HG03521 (cell line): Measurements from ENCODE around the gene TMEM190.
A peak's percentile ranks its signal among the peaks of the same experiment; 100 is the strongest.
"Not testable (repeated sequence)": the region's sequence is repeated elsewhere in the genome, so short reads cannot be mapped to it uniquely, and the experiment has no call there.

Source experiments
- ATAC-seq: cut with Tn5 transposase; IDR thresholded peaks from one replicate; pipeline ENCODE4 v1.9.1; 2021; ENCODE audit warnings: mild to moderate bottlenecking, moderate library complexity; ENCODE audit not compliant: unreplicated experiment

The TMEM190 gene

DNA sequence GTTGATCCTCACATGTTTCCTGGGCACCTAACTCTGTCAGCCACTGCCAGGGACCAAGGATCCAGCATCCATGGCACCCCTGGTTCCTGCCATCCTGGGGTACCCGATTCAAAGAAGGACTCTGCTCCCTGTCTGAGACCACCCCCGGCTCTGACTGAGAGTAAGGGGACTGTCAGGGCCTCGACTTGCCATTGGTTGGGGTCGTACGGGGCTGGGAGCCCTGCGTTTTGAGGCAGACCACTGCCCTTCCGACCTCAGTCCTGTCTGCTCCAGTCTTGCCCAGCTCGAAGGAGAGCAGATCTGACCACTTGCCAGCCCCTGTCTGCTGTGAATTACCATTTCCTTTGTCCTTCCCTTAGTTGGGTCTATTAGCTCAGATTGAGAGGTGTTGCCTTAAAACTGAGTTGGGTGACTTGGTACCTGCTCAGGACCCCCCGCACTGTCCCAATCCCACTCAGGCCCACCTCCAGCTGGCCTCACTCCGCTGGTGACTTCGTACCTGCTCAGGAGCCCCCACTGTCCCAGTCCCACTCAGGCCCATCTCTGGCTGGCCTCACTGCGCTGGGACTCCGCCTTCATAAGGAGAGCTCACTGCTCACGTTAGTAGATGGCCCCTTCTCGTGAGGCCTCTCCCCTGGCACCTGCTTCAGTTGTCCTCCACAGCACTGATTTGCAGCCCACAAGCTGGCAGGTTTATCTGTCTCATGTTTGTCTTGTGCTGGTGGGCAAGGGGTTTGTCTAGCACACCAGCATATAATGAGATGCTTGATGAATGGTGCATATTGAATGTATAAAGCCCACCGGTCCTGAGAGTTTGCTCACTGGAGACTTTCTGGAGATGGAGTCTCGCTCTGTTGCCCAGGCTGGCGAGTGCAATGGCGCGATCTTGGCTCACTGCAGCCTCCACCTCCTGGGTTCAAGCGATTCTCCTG lies 13.0 kb downstream of the TMEM190 start:
- ATAC-seq = no peak

DNA sequence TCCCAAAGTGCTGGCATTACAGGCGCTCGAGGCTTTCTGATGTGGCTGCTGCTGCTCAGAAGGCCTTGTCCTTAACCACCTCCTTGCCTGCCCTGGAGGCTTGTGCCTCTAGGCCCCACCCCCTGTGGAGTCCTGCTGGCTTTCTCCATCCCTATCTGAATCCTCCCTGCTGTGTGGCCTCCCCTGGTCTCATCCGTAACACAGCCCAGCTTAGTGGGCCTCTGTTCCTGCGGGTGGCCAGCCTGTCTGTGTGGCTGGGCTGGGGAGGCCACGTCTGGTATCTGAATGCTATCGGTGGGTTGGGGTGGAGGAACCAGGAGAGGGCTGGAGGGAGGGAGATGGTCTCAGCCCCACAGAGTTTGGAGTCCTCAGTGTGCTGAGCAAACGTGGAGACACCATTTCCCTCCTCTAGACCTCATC lies 13.8 kb downstream of the TMEM190 start:
- ATAC-seq = no peak

DNA sequence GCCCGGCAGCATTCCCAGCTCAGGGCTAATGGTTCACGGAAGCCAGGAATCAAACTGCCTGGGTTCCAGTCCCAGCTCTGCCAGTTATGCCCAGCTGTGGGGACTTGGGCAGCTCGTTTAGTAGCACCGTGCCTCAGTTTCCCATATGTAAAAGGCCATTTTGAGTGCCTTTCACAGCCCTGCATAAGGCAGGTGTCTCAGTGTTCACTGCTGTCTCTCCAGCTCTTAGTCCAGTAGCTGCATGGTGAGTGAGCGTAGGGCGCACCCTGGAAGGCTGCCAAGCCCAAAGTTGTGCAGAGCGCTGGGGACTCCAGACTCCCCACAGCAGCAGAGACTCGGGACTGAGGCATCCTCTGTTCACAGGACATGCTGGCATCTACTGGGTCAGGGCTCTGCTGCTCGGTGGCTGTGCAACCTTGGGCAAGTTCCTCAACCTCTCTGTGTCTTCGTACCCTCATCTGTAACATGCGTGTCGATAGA lies 14.6 kb downstream of the TMEM190 start:
- no peak for ATAC-seq

DNA sequence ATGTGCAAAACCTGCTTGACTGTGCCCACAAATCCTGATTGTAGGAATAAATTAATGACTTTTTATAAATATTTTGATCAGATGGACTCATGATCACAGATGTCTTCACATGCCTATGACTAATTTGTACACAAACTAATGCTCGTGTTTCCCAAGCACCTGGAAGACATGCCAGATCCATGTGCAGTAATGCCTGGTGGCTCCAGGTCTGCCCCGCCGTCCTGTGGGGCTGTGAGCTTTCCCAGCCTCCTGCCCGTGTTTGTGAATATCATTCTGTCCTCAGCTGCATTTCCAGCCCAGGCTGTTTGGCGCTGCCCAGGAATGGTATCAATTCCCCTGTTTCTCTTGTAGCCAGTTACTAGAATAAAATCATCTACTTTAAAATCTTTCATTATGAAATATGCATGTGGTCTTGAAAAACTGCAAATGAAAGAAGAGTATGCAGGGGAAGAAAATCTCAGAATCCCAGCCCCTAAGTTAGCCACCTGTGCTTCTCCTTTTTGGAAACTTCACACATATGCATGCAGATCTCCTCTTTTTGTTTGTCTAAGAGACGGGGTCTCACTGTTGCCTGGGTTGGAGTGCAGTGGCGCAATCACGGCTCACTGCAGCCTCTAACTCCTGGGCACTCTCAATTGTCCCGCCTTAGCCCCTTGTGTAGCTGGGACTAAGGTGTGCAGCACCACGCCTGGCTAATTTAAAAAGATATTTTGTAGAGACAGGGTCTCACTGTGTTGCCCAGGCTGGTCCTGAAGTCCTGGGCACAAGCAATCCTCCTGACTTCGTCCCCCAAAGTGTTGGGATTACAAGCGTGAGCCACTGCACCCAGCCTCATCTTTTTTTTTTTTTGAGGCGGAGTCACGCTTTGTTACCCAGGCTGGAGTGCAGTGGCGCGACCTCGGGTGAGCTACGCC lies 15.3 kb downstream of the TMEM190 start:
- ATAC-seq = no peak

DNA sequence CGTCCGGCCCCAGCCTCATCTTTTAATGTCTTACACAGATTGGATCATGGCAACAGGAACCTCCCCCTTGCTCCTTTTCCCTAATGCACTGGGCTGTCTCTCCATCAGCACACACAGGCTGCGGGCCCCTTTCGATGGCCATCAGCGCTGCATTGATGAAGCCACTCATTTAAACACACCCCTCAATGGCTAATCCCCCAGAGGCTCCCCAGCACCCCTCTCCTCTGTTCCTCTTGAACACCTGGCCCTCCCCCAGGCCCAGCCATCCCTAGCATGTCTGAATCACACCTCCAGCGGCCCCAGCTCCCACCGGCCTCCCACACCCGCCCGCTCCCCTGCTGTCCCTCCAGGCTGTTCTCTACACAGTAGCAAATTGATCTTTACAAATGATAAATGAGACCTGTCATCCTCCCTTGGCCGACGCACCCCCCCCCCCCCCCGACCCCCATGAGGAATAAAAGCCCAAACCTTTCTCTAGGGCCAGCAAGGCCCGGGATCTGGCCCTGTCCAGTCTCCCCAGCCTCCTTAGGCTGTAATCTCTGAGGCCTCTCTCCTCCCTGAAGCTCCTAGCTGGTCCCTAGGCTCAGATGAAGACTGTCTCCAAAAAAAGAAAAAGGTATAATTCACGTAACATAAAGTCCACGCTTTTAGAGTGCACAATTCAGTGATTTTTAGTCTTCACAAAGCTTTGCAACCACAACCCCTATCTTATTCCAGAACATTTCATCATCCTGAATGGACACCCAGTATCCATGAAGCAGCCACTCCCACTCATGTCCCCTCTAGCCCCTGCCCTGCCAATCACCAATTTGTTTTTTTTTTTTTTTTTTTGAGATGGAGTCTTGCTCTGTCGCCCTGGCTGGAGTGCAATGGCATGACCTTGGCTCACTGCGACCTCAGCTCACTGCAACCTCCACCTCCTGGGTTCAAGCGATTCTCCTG lies 16.5 kb downstream of the TMEM190 start:
- ATAC-seq = no peak

DNA sequence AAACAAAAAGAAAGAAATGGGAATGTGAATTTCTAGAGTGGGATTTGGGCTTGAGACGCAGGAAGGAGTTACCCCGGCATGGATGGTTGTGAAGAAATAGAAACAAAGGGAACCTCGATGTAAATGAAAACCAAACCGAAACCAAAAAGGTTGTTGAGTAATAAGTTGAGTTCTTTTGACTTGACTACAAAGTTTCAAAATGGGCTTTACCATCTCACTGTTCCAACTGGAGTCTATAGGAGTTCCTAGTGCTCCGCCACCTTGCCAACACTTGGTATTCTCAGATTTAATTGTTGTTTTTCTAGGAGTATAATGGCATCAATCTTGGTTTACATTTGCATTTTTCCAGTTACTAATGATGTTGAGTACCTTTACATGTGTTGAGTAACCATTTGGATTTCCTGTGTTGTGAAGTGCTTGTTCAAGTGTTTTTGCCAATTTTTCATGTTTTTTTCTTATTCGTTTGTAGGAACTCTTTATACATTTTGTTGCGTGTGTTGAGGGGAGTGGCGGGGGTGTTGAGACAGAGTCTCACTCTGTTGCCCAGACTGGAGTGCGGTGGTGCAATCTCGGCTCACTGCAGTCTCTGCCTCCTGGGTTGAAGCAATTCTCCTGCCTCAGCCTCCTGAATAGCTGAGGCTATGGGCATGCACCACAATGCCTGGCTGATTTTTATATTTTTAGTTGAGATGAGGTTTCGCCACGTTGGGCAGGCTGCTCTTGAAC lies 21.7 kb downstream of the TMEM190 start:
- ATAC-seq = no peak

DNA sequence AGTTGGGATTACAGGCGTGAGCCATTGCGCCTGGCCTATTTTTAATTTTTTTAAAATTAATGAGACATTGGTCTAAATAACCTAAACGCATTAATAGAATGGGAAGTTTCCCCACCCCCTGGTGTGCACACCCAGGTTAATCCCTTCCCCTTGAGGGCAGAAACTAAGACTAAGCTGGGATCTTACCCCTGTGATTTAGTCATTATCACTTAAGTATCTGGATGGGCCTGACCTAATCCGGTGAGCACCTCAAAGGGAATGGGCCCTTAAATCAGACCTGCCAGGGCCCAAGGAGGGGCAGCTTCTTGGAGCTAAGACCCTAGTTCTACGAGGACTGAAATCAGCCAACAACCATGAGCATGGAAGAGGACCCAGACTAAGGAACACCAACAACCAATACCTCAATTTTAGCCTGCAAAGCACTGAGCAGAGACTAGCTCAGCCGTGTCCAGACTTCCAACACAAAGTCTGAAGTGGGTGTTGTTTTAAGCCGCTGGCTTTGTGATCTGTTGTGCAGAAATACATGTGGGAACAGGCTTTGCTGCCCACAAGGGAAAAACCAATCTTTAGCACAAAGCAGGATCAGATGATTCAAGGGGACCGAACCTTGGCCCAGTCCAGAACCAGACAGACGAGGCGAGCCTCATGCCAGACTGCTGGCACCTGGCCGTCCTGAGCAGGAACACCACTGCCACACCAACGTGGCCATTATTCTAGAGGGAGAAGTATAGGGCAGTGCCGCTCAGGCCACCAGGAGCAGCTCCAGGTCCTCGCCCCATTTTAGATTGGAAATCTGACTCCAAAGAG lies 23.9 kb downstream of the TMEM190 start:
- no peak for ATAC-seq

DNA sequence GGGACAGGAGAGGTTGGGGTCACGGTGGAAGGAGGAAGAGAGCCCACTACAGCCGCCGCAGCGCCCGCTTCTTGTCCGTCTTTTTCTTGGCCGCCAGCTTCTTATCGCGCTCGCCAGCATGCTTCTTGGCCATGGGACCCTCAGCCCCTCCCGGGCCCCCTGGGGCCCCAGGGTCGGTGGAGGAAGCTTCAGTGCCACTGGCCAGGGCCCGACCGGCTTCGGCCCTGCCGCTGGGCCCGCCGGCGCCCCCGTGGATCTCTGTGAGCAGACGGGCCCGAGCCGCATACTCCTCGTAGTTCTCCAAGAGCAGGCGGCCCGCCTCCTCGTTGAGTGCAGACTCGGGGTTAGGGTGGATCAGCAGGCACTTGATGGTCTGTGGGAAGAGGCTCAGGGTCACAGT lies 24.8 kb downstream of the TMEM190 start:
- not testable (repeated sequence) for ATAC-seq

DNA sequence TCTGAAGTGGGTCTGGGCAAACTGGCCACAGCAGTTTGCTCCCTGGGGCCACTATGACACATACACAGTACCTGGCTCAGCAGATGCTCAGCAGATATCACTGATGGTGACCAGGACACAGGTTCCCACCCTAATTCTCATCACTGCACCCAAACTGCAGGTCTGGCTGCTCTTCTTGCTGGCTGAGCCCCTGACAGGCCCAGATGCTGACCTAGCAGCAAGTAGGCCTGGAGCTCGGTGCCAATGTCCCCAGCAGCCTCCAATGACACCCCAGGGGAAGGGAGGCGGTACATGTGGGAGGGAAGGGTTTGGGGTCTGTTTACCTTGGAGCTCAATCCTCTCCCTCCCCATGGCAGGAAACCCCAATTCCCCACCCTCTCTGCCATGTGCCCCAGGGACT lies 25.9 kb downstream of the TMEM190 start:
- no peak for ATAC-seq

DNA sequence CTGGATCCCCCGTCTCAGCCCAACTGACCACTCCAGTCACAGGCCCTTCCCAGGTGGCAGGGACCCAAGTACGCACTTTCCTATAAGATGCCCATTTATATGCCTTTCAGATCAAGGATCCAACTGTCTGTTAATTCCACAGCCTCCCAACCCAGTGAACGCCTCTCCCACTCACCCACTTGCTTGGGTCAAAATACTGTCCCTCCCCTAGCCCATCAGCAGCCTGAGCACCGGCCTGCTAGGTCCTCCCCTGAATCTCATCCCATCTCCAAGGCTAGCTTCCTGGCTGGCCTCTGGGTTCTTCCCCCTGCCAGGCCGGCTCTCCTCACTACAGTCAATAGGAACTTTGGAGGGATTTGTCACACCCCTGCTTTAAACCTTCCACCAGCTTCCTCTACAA lies 29.0 kb downstream of the TMEM190 start:
- no peak for ATAC-seq

DNA sequence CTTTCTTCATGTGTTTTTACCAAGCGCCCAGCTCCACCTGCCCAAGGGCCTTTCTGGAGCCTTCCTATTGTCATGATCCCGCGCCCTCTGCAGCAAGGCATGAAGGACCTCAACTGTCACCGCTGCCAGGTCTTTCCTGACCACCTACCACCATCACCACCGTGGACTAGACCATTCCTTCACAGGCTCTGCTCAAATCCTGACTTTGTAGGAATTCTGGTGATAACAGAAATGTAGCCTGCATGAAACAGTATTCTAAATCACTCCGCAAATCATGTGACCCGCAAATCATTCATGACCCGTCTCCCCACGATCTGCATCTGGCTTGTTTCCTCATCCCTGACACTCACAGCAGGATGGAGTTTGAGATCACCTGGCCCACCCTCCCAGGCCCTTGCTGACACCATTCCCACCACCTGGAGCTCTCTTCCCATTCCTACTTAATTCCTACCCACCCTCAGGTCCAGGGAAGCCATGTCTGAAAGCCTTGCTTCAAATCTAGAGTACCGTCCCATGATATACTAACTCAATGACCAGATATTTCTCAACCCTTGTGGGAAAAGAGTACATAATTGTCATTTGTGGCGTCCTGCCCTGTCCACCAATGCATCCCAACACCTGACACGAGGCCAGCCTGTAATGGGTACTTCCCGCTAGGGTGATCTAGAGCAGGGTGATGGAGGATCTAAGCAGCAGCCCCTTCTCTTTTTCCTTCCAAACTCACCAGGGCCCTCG lies 29.6 kb downstream of the TMEM190 start:
- ATAC-seq = no peak

DNA sequence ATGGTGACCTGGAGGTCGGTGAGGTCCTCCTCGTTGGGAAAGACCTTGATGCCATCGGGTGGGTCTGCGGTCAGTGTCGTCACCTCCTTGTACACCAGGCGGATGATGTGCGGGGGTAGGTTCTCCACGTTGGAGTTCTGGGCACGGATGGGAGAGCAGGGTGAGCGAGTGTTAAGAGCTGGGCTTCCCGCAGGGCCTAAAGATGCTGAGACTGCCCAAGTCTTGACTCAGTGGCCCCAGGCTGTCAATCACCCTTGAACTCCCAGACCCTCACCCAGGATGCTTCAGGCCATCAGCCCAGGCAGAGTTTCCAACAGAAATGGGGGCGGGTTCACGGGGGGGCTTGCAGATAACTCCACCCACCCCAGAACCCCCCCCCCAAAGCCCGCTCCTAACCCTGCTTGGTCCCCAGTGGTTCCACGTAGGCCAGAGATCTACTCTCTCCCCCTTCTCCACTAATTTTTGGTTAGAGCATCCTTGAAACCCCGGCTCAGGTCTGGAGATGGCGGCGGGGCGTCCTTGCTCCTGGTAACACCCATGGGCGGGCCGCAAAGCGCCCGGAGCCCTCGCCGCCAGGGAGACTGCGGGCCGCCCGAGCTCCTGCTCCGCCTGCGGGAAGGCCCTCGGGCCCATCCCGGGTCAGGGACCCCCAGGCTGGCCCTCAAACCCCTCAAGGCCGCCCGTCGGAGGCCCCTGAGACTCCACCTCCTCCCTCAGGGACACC lies 30.4 kb downstream of the TMEM190 start:
- ATAC-seq = no peak

DNA sequence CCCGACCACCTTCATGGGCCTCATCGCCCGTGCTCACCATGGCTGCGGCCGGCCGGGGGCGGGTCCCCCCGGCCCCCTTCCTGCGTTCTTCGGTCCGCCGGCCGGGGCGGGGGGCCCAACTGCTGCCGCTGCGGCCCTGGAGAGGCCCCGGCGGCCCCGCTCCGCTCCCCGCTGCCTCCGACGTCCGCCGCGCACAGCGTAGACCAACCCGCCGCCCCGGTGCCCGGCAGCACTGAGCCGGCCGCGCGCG lies 30.8 kb downstream of the TMEM190 start, which contains the start of gene UBE2S:
TSS of gene UBE2S (minus strand) at position 239 of the 250 bp plus-strand sequence. CDS start at position 40, 199 bp downstream.
- ATAC-seq = peak; percentile 25

DNA sequence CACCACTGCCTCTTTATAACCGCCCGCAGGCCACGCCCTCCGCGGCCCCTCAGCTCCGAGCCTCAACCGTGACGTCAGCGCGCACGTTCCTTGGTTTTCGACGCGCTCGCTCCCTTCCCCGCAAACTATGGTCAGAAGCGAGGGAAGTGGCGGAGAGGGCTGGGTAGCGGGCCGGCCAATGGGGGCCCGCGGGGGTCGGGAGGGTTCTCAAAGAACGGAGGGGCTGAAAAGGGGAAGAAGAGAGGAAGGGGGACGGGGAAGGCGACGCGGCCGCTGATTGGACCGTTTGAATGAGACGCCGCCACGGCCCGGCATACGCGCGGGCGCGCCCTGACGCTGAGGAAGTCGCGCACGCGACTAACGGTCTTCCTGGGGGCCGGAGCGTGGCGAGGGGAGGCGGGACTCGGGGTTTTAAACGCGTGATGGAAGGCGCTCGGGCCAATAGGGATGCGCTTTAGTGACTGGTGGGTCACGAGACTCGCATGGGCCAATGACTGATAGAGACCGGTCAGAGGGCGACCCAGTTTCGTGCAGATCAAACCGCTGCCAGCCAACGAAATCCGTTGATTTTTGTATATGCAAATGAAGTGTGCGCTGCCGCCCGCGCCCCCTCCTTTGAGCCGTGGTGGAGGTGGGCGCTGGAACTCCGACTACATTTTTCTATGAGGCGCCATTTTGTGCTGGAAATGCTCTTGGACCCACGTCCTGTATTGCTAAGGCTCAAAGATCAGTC lies 31.3 kb downstream of the TMEM190 start:
- ATAC-seq = peak; percentile 81

DNA sequence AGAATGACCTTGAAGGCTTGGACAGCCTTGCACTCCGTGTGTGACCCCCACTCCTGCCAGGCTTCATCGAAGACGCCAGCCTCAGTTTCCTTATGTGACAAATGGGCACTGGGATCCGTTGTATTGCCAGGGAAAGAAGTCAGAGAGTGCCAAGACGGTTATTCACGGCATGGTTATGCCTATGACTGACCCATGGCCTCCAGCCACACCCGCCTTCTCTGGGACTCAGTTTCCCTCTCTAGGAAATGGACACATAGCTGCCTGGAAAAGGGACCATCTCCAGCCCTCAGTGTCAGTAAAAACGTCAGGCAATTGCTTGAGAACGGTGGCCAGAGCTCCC lies 31.9 kb downstream of the TMEM190 start:
- ATAC-seq = no peak

DNA sequence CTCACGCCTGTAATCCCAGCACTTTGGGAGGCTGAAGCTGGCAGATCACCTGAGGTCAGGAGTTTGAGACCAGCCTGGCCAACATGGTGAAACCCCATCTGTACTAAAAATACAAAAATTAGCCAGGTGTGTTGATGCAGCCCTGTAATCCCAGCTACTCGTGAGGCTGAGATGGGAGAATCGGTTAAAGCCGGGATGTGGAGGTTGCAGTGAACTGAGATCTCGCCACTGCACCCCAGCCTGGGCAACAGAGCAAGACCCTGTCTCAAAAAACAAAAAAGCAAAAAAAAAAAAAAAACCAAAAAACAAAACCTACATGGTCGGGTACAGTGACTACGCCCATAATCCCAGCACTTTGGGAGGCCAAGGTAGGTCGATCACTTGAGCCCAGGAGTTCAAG lies 32.6 kb downstream of the TMEM190 start:
- ATAC-seq = not testable (repeated sequence)

DNA sequence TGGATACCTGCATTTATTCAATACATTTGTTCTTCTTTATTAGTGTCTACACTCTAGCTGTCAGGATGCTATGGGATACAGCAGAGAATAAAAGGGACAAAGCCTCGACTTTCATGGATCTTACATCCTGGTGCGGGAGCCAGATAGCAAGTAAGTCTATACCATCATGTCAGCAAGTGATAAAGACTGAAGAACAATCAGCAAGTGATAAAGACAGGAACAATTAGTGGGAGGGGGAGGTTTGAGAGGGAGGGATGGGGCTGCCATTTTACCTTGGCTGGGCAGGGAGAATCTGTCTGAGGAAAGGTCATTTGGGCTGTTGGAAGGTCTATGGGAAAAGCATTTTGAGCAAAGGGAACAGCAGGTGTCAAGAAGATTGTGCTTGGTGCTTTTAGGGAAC lies 33.5 kb downstream of the TMEM190 start:
- ATAC-seq = no peak
